ENCODE measurements around the gene INCA1.
A peak's percentile ranks its signal among the peaks of the same experiment; 100 is the strongest.

INCA1 gene

DNA sequence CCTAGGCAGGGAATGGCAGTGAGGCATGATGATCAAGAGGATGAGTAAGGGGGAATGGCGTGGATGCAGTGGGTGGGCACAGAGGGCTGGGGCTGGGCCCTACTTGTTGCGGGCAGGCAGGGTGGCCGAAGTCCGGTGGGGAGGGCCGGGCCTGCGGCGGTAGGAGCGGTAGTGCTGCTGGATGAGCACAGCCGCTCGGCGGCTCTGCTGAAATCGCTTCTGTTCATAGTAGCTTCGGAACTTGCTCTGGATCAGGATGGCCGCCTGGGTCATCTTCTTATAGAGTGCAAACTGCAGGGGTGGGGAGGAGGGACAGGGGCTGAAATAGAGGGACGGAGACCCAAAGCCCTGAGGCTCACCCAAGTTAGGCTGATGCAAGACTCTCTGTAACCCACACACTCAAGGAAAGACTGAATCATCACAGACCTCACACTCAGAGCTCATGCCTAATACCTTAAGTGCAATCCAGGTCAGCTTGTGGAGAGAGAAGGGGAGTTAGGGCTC lies 28.2 kb downstream of the INCA1 start:
- no peak for TF ChIP-seq CTCF (IDR thresholded peaks at IDR 0.05; ENCODE audit: control extremely low read depth, extremely low read depth, low read depth, missing control alignments)
- DNase-seq (ENCODE audit: extremely low spot score) = no peak
- POLR2A ChIA-PET = interaction anchor here (0.6 kb wide), 1 partner anchor 44 kb away, joined by 3 read pairs; no protein-coding TSS in a partner anchor
- CTCF ChIA-PET = interaction anchor here (1.0 to 5.5 kb wide), 3 partner anchors 11 to 93 kb away, joined by 3 to 47 read pairs (median 9); partner anchors contain the start of gene CAMTA2

- CTCF ChIA-PET = interaction anchor here (1.0 to 5.5 kb wide), 3 partner anchors 12 to 93 kb away, joined by 3 to 47 read pairs (median 9); partner anchors contain the start of gene CAMTA2
- TF ChIP-seq CTCF (IDR thresholded peaks at IDR 0.05; ENCODE audit: control extremely low read depth, extremely low read depth, low read depth, missing control alignments) = no peak
Measured at GRCh38 chr17:4968486-4969046, 28.8 kb downstream of the INCA1 start.

DNA sequence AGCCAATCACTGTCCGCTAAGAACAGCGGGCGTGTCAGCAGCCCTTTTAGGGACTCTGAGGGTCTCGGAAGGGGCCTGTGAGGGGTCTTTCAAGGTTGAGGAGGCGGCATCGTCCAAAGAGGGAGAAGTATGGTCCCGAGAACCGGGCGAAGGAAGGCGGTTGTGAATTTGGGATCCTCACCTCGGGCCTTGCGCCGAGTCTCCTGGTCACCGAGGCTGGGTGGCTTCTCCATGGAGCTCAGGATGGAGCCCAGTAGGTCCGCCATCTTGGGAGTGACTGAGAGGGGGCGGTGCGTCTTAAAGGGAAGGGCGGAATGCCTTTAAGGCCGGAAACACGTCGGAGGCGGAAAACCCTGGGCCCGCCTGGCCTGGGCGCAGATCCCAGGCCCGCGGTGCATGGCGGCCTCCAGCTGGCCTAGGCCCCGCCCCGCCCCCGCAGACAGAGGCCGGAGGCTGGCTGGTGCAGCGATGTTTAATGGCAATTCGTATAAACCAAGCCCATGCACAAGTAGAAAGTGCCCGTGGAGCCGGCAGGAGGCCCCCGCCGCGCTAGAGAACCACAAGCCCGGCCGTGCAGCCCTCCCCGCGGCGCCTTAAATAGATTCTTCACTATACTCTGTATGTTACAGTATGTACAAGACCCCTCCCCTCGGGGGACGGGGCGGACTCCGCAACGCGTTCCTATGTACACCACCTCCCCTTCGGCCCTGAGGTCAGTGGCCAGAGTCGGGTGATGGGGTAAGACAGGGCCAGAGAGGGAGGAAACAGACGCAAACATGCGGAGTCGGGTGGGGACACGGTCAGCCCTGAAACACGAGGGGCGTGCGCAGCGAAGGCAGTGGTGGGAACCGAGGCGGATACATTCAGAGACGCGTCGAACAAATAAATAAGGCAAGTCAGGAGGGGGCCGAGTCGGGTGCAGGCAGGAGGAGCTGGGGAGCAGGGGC lies 29.5 kb downstream of the INCA1 start, which contains the start of gene SPAG7:
SPAG7 (minus strand) TSS at position 279 of the 947 bp plus-strand sequence; CDS start at position 266, 13 bp downstream.
- POLR2A ChIA-PET = interaction anchor here (0.5 to 2.7 kb wide), 13 partner anchors 10 to 405 kb away, joined by 3 to 34 read pairs (median 4); partner anchors contain the start of genes ENO3, INCA1, PFN1 and RNF167

More at GRCh38 chr17:4968486-4969046, 28.8 kb downstream of the INCA1 start:
- POLR2A ChIA-PET = interaction anchor here (0.5 to 2.0 kb wide), 2 partner anchors 13 to 15 kb away, joined by 4 to 6 read pairs; no protein-coding TSS in a partner anchor
- no peak for DNase-seq (ENCODE audit: extremely low spot score)

GRCh38 chr17:4966844-4967538 lies 30.3 kb downstream of the INCA1 start:
- DNase-seq (ENCODE audit: extremely low spot score) = peak; percentile 97
- ChIA-PET POLR2A (interaction anchor here (0.6 to 2.7 kb wide), 12 partner anchors 9 to 405 kb away, joined by 3 to 34 read pairs (median 5); partner anchors contain the start of genes ENO3, INCA1, PFN1 and RNF167), CTCF (interaction anchor here (1.1 to 5.5 kb wide), 14 partner anchors 10 to 271 kb away, joined by 3 to 47 read pairs (median 8); partner anchors contain the start of genes ARRB2, CAMTA2, CHRNE and RNF167)
- TF ChIP-seq CTCF (IDR thresholded peaks at IDR 0.05; ENCODE audit: control extremely low read depth, extremely low read depth, low read depth, missing control alignments) = no peak

More for the DNA sequence above, 29.5 kb downstream of the INCA1 start, which contains the start of gene SPAG7:
- no peak for TF ChIP-seq CTCF (IDR thresholded peaks at IDR 0.05; ENCODE audit: control extremely low read depth, extremely low read depth, low read depth, missing control alignments)
- peak; percentile 96 for DNase-seq (ENCODE audit: extremely low spot score)
- CTCF ChIA-PET = interaction anchor here (1.1 to 5.5 kb wide), 14 partner anchors 11 to 270 kb away, joined by 3 to 47 read pairs (median 8); partner anchors contain the start of genes ARRB2, CAMTA2, CHRNE and RNF167

GRCh38 chr17:4965311-4965986 lies 31.9 kb downstream of the INCA1 start:
- ChIA-PET CTCF (interaction anchor here (1.0 to 3.3 kb wide), 6 partner anchors 8 to 56 kb away, joined by 4 to 35 read pairs (median 10); partner anchors contain the start of gene CAMTA2), POLR2A (interaction anchor here (2.3 to 2.7 kb wide), 3 partner anchors 10 to 25 kb away, joined by 9 to 34 read pairs (median 25); partner anchors contain the start of genes ENO3, PFN1, RNF167 and SLC25A11)
- DNase-seq (ENCODE audit: extremely low spot score) = no peak
- no peak for TF ChIP-seq CTCF (IDR thresholded peaks at IDR 0.05; ENCODE audit: control extremely low read depth, extremely low read depth, low read depth, missing control alignments)
